ENCODE results near the gene C11orf97. TPM values are rescaled to one million over a fixed set of nuclear protein-coding genes. Genes with fewer than 3 reads are reported as not detected.

C11orf97 gene, protein sequence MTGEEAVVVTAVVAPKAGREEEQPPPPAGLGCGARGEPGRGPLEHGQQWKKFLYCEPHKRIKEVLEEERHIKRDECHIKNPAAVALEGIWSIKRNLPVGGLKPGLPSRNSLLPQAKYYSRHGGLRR
- total RNA-seq = not detected

DNA sequence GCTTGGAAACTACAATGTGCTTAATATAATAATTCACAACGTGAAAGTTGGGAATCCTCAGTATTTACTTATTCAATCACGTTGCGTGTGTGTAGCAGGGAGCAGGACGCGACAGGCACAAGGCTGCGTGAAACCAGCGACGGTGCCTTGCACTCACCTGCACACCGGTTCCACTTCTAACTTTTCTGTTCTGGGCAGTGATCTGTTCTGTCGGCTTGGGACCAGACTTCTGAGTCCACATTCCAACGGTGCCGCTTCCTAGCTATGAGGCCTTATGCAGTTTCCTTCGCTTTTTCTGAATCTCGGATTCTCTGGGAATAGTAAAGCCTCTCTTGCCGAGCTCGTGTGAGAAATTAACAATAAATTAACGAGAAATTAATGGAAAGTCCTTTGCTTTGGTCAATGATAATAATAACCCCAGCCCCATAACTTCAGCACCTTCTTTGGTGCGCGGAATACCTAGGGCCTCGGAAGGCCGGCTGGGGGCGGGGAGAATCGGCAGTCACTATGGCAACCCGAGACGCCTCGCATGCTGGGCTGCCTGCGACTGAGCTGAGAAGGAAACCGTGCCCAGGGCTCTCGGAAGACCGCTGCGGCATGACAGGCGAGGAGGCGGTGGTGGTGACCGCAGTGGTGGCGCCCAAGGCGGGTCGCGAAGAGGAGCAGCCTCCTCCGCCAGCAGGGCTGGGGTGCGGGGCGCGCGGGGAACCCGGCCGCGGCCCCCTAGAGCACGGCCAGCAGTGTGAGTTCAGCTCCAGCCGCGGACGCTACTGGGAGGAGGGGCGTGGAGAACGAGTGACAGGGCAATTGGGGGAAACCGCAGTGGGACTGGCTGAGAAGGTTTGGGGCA is at the start of gene C11orf97:
C11orf97 (plus strand) TSS at position 530 of the 850 bp plus-strand sequence; CDS start at position 598, 68 bp downstream.
- Histone ChIP-seq H3K4me3 (peak within 1 kb of the TSS; percentile 36 to 58), H3K4me1 (peaks cover 0 to 12% (median 0%) of the 10 kb centered on the region in 3 donors), H3K9me3 (no peaks in the 10 kb centered on the region), H3K36me3 (no peaks in the 10 kb centered on the region), H3K27ac (no peak within 1 kb of the TSS), H3K27me3 (peaks cover 5% of the 10 kb centered on the region)
- 31 to 48% methylated on average over 14 to 19 of the region's 53 CpGs for WGBS, 2 donors (ENCODE audit: low coverage in 1 of 2)
- ATAC-seq = peak; percentile 72
- TF ChIP-seq POLR2AphosphoS5 (IDR thresholded peaks at IDR 0.05) (no peak), EP300 (IDR thresholded peaks at IDR 0.05) (no peak), POLR2A (IDR thresholded peaks at IDR 0.05) (no peak)
- TF ChIP-seq, protein P1, sequence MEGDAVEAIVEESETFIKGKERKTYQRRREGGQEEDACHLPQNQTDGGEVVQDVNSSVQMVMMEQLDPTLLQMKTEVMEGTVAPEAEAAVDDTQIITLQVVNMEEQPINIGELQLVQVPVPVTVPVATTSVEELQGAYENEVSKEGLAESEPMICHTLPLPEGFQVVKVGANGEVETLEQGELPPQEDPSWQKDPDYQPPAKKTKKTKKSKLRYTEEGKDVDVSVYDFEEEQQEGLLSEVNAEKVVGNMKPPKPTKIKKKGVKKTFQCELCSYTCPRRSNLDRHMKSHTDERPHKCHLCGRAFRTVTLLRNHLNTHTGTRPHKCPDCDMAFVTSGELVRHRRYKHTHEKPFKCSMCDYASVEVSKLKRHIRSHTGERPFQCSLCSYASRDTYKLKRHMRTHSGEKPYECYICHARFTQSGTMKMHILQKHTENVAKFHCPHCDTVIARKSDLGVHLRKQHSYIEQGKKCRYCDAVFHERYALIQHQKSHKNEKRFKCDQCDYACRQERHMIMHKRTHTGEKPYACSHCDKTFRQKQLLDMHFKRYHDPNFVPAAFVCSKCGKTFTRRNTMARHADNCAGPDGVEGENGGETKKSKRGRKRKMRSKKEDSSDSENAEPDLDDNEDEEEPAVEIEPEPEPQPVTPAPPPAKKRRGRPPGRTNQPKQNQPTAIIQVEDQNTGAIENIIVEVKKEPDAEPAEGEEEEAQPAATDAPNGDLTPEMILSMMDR (IDR thresholded peaks at IDR 0.05) = no peak

- no peak overlapping the region for H3K4me3 ChIP-seq
- peaks cover 0 to 64% of the 10 kb centered on the region in 2 donors for H3K36me3 ChIP-seq
- no peak overlapping the region for H3K27ac ChIP-seq
- H3K4me1 ChIP-seq = no peaks in the 10 kb centered on the region
- no peak for ATAC-seq
- H3K9me3 ChIP-seq = no peaks in the 10 kb centered on the region
- WGBS, 2 donors (ENCODE audit: low coverage in 1 of 2) = 77 to 92% methylated on average over 2 of the region's 2 CpGs
- no peaks in the 10 kb centered on the region for H3K27me3 ChIP-seq
- TF ChIP-seq POLR2A (IDR thresholded peaks at IDR 0.05) (no peak), POLR2AphosphoS5 (IDR thresholded peaks at IDR 0.05) (no peak), EP300 (IDR thresholded peaks at IDR 0.05) (no peak)
- TF ChIP-seq, protein P1 (IDR thresholded peaks at IDR 0.05) = no peak
These were observed 42.8 kb upstream of the C11orf97 start for GRCh38 chr11:94469416-94469815.

DNA sequence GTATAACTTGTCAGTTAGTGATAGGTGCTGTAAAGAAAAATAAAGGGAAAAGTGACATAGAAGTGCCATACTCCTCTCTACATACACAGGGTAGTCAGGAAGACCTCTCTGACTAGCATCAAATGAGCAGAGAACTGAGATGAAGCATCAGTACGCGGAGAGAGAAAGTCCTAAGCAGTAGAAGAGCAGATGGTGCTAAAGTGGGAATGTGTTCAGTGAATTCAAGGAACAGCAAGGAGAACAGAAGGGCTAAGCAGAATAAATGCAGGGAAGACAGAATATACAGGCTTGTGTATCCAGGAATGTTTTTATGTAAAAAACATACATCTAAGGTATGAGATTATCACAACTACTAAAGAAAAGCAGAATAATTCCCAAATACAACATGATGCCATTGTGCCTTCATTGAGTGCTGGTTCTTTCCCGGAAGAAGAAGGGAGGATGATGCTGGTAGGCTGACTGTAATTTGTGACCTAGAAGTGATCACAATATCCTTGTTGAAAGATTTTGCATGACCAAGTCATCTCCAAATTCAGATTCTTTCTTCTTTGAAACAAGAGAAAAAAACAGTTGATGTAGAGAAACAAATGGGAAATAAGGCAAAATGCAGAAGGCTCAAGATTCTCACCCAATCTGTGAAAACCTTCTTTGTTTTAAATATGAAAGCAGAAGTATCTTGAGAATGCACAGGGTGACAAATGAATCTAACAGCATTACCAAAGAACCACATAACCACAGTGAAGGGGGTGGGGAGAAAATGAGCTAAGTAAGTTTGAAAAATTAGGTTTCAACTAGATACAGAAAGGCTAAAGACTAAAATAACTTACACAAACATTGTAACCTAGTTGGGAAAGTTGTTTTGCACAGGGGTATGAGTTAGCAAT is 39.1 kb upstream of the C11orf97 start:
- 71 to 96% methylated on average over 1 to 3 of the region's 3 CpGs for WGBS, 2 donors (ENCODE audit: low coverage in 1 of 2)
- peaks cover 0 to 65% of the 10 kb centered on the region in 2 donors for H3K36me3 ChIP-seq
- no peak for ATAC-seq
- no peak for TF ChIP-seq POLR2AphosphoS5 (IDR thresholded peaks at IDR 0.05)
- TF ChIP-seq POLR2A (IDR thresholded peaks at IDR 0.05) = no peak
- TF ChIP-seq EP300 (IDR thresholded peaks at IDR 0.05) = no peak
- TF ChIP-seq, protein P1 (IDR thresholded peaks at IDR 0.05) = no peak
- H3K4me1 ChIP-seq = no peaks in the 10 kb centered on the region
- no peaks in the 10 kb centered on the region for H3K9me3 ChIP-seq
- no peaks in the 10 kb centered on the region for H3K27me3 ChIP-seq
- H3K4me3 ChIP-seq = no peak overlapping the region
- H3K27ac ChIP-seq = no peak overlapping the region

GRCh38 chr11:94477624-94478023 is 34.6 kb upstream of the C11orf97 start:
- Histone ChIP-seq H3K27ac (no peak overlapping the region), H3K36me3 (peaks cover 0 to 80% of the 10 kb centered on the region in 2 donors), H3K4me1 (no peaks in the 10 kb centered on the region), H3K27me3 (no peaks in the 10 kb centered on the region), H3K9me3 (no peaks in the 10 kb centered on the region), H3K4me3 (no peak overlapping the region)
- WGBS, 2 donors (ENCODE audit: low coverage in 1 of 2) = 43 to 68% methylated on average over 1 to 2 of the region's 2 CpGs
- ATAC-seq = no peak
- no peak for TF ChIP-seq EP300 (IDR thresholded peaks at IDR 0.05)

GRCh38 chr11:94481342-94481741 is 30.9 kb upstream of the C11orf97 start:
- Histone ChIP-seq H3K36me3 (peaks cover 0 to 96% of the 10 kb centered on the region in 2 donors), H3K4me3 (no peak overlapping the region), H3K27ac (no peak overlapping the region), H3K27me3 (no peaks in the 10 kb centered on the region), H3K9me3 (no peaks in the 10 kb centered on the region), H3K4me1 (no peaks in the 10 kb centered on the region)
- ATAC-seq = no peak
- no peak for TF ChIP-seq EP300 (IDR thresholded peaks at IDR 0.05)
- TF ChIP-seq, protein P1 (IDR thresholded peaks at IDR 0.05) = no peak

Measured in gastroesophageal sphincter (tissue), 4 donors.